ENCODE results near the gene SLC26A5. TPM values are rescaled to one million over a fixed set of nuclear protein-coding genes. Genes with fewer than 3 reads are reported as not detected.
"Not testable (repeated sequence)": the region's sequence is repeated elsewhere in the genome, so short reads cannot be mapped to it uniquely, and the experiment has no call there.

Gene SLC26A5
- total RNA-seq, 1 donor from 2014 or later, result not detected

DNA sequence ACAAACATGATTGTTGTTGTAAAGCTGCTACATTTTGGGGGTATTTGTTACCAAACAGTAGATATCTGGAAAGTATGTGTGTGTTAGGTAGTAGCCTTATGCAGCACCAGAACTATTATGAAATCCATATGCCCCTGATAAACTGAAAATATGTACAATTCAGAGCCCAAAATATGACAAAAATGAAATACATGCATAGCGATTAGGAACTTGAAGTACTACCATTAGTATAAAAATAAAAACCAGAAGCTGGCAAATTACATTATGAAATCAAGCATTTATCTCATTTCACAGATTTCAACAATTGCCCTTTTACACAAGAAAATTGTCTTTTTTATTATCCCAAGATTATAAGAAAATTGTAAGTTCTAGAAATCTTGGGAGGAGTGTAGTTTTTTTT, 33.9 kb downstream of the SLC26A5 start:
- intact Hi-C loops (cut with DNase I), result no loop called here
- DNase-seq (no peak), ATAC-seq (ENCODE audit: poor library complexity) (no peak)

DNA sequence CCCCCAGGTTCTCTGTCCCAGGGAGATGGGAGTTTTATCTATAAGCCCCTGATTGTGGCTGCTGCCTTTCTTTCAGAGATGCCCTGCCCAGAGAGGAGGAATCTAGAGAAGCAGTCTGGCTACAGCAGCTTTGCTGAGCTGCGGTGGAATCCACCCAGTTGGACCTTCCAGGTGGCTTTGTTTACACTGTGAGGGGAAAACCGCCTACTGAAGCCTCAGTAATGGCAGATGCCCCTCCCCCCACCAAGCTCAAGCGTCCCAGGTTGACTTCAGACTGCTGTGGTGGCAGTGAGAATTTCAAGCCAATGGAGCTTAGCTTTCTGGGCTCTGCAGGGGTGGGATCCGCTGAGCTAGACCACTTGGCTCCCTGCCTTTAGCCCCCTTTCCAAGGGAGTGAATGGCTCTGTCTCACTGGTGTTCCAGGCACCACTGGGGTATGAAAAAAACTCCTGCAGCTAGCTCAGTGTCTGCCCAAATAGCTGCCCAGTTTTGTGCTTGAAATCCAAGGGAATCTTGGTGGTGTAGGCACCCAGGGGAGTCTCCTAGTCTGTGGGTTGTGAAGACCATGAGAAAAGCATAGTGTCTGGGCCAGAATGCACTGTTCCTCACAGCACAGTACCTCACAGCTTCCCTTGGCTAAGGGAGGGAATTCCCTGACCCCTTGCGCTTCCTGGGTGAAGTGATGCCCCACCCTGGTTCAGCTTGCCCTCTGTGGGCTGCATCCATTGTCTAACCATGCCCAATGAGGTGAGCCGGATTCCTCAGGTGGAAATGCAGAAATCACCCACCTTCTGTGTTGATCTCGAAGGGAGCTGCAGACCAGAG, 40.0 kb downstream of the SLC26A5 start:
- DNase-seq; ATAC-seq (ENCODE audit: poor library complexity); intact Hi-C loops (cut with DNase I): not testable (repeated sequence)

DNA sequence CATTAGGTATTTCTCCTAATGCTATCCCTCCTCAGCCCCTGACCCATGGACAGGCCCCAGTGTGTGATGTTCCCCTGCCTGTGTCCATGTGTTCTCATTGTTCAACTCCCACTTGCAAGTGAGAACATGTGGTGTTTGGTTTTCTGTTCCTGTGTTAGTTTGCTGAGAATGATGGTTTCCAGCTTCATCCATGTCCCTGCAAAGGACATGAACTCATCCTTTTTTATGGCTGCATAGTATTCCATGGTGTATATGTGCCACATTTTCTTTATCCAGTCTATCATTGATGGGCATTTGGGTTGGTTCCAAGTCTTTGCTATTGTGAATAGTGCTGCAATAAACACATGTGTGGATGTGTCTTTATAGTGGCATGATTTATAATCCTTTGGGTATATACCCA, 46.3 kb downstream of the SLC26A5 start:
- intact Hi-C loops (cut with DNase I); ATAC-seq (ENCODE audit: poor library complexity); DNase-seq: not testable (repeated sequence)

DNA sequence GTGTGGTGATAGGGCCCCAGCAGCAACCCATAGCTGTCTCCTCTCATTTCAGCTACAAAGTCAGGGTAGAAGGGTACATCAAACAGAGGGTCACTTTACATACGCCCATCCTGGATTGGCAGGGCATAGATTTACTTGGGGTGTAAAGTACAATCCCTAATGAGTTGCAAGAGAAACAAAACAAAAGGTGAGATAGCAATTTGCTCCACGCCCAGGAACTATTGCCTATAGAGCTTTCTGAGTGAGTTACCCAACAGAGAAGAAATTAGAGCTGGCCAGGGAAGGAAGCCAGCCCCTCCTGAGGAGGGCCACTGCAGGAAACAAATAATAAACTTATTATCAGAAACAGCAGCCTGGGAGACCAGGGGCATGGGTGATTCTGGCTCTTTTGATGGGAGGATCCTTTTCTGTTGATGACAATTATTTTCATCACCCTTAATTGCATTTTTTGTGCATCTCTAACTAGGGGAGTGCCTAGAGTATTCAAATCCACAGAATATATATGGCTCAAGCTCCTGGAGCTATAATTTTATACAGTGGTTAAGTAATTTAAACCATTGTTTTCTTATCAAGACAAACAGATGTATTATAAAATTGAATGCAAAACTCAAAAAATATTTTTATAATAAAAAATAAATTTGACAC, 47.4 kb downstream of the SLC26A5 start:
- ATAC-seq (ENCODE audit: poor library complexity), result no peak
- DNase-seq, result no peak
- intact Hi-C loops (cut with DNase I), result no loop called here

DNA sequence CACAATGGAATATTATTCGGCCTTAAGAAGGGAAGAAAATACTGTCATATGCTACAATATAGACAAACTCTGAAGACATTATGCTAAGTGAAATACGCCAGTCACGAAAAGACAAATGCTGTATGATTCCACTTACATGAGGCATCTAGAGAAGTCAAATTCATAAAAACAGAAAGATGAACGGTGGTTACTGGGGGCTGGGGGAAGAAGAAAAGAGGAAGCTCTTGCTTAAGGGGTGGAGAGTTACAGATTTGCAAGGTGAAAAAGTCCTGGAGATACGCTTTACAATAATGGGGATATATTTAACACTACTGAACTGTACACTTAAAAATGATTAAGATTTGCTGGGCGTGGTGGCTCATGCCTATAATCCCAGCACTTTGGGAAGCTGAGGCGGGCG, 49.5 kb downstream of the SLC26A5 start:
- intact Hi-C loops (cut with DNase I), result no loop called here
- DNase-seq, result no peak
- ATAC-seq (ENCODE audit: poor library complexity), result no peak

DNA sequence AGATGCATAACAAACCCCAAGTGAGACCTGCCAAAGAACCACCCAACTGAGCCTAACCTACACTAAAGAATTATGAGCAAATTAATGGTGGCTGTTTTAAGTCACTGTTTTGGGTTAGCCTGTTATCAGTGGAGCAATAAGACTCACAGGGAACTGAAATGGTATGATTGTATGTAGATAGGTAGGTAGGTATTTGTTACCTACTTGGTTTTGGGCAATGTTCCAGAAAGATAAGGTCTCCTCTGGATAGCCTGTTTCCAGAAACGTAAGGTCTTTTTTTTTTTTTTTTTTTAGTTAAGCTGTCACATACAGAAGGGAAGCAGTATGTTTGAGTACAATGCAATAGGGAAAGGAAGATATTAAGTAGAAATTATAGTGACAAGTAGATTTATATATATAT, 50.9 kb downstream of the SLC26A5 start:
- DNase-seq, result no peak
- ATAC-seq (ENCODE audit: poor library complexity), result no peak
- intact Hi-C loops (cut with DNase I), result no loop called here

DNA sequence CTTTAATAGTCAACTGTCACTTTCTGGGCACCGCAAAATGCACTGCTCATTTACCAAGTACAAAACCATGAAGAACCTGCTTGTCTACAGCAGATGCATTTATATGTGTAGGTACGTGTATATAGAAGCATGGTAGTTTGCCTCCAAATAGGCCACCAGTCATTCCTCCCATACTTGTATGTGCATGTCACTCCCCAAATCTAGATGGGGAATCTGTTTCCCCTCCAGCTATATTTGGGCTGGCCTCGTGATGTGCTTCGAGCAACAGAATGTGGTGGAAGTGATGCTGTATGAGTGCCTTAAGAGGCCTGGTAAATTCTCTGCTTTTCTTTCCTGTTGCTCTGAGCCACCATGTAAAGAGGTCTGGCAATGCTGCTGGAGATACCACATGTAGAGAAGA, 51.4 kb downstream of the SLC26A5 start:
- ATAC-seq (ENCODE audit: poor library complexity) (no peak), DNase-seq (no peak)
- intact Hi-C loops (cut with DNase I), result no loop called here

DNA sequence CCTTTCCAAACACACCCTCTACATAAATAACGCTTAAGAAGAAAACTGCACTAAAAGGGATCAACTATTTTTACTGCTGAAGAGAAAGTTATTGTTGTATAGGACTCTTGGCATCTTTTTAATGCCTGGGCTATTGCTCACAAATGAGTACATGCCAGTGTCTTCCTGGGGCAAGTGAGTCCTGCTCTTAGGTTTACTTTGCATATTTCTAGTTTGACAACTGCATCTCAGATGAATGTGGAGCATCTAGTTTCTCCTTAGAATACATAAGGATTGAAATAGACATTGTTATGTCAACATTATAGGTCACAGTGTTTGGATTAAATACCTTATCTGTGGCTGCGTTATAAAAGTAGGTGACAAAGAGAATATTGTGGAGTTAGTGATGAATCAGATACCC, 54.0 kb downstream of the SLC26A5 start:
- ATAC-seq (ENCODE audit: poor library complexity), result no peak
- intact Hi-C loops (cut with DNase I), result no loop called here
- no peak for DNase-seq

DNA sequence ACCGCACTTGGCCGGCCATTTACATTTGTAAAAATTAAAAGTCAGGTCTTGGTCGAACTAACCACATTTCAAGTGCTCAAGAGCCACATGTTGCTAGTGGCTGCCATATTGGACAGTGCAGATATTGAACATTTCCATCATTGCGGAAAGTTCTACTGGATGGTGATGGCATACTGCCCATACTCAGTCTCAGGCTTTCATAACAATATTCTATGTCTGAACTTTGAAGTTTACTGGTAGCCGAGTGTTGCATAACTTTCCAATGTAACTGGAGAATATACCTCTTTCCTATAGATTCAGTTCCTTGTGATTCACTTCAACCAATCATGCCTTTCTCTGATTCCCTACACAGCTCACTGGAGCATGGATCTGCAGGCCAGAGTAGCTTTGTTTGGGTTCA, 54.9 kb downstream of the SLC26A5 start:
- intact Hi-C loops (cut with DNase I), result no loop called here
- DNase-seq (no peak), ATAC-seq (ENCODE audit: poor library complexity) (no peak)

DNA sequence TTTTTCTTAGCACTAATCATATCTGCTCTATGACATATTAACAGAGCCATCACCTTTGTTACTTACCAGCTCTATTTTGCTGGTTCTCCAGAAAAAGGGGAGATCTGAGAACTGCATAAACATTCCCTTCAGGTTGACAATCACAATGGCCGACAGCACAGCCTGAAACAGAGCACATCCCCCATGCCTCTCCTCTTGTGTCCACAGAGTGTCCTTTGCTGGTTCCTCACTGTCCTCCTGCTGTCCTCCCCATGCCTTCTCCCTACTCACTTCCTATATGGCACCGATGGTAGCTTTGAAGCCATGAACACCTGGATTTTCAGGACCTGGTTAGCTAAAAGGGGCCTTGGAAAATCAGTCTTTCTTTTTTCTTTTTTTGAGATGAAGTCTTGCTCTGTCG, 56.7 kb downstream of the SLC26A5 start:
- DNase-seq (no peak), ATAC-seq (ENCODE audit: poor library complexity) (no peak)
- intact Hi-C loops (cut with DNase I), result no loop called here

DNA sequence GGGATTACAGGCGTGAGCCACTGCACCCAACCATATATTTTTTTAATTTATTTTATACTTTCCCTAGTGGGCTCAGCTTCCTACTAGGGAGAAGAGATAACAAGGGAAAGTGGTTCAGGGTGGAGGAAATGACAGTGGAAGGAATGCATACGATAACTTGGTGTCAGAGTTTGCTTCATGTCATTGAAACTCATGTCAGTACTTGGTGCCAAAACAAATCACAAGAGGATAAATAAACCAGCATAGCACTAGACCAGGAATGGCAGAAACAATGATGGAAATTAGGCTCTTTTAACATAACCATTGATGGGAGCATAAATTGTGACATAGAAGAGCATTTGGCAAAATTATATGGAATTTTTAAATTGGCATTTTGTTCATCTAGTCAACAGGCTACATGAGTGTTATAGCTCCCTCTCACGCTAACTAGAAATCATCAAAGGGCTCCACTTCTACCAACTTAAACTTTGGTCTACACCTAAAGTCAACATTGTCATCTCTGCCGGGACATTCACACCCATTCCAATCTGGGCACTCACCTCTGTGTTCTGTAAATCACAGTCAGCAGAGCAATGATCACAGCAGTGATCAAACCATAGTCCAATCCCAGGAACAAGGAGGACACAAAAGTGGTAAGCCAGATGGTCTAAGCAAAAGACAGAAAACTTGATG, 57.4 kb downstream of the SLC26A5 start:
- no peak for ATAC-seq (ENCODE audit: poor library complexity)
- no peak for DNase-seq
- intact Hi-C loops (cut with DNase I), result no loop called here

DNA sequence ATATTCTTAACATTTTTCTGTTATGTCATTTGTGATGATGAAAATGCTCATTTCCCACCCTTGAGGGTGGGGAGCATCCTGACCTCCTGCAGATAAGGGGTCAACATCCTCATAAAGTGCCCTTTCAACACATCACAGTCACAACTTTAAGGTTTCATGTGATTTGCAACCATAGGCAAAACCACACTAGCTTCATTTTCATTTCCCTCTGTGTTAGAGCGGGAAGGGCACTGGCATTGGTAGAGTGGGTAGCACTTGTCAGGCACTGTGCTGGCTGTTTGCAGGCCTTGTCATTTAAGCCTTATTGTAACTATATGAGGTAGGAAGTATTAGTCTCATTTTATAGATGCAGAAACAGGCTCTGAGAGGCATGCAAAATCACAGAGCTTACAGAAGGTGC, 58.8 kb downstream of the SLC26A5 start:
- no peak for ATAC-seq (ENCODE audit: poor library complexity)
- intact Hi-C loops (cut with DNase I), result no loop called here
- DNase-seq, result no peak

DNA sequence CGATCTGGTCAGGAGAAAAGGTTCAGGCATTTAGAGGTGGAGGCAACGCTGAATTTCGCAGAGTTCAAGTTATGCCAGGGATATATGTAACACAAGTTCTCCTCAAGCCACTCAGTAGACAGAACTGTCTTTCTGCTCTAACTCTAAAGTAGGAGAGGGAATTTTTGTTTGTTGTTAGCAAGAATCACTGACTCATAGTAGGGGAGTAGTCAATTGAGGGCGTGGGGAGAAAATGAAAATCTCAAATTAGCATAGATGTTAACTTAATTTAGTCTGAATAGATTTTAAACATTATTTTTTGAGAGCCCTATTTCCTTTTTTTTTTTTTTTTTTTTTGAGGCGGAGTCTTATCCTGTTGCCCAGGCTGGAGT, 64.0 kb downstream of the SLC26A5 start:
- ATAC-seq (ENCODE audit: poor library complexity) (no peak), DNase-seq (no peak)
- intact Hi-C loops (cut with DNase I), result no loop called here

DNA sequence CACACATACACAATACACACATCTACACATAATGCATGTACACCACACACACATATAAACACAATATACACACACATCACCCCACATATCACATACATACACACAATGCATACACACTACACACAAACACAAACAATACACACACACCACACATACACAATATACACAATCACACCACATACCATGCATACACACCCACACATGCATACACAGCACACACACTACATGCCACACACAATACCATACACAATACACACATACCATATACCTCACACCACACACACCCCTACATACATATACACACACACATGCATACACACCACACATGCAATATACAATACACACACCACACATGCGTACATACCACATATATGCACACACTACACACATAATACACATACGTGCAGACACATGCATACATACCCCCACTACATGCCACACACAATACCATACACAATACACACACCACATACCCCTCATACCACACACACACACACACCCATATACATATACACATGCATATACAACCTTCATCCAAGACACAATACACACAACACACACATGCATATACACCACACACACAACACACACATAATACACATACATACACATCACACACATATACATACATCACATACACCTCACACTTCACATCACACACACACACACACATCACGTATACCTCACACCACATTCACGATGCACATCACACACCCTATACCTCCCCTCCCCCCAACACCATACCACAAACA, 64.6 kb downstream of the SLC26A5 start:
- ATAC-seq (ENCODE audit: poor library complexity) (no peak), DNase-seq (no peak)
- intact Hi-C loops (cut with DNase I), result no loop called here

DNA sequence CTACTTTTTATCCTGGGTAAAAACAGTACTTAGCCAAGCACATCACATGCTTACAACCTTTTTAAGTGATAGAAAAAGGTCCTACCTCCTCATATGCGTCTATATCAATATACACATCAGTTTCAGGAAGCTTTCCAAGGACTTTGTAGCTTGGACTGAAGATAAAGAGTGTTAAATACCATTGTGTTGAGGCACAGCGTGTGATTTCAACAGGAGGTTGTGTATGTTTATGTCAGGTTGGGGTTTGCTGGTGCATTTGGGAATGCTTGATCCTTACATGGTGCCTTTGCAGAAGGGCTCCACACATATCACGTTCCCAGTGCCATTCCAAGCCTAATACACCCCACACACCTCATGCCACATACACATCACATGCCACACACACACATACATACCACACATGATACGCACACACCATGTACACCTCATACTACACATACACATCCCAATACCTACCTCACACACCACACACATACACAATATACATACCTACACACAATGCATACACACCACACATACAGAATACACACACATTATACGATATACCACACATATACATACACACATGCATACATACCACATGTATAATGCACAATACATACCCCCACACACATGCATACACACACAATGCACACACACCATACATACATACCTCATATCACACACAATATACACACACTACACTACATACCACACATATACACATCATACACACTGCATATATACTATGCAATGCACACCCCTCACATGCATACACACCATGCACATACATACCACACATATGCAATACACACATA, 65.4 kb downstream of the SLC26A5 start:
- intact Hi-C loops (cut with DNase I), result no loop called here
- DNase-seq, result no peak
- ATAC-seq (ENCODE audit: poor library complexity), result no peak

DNA sequence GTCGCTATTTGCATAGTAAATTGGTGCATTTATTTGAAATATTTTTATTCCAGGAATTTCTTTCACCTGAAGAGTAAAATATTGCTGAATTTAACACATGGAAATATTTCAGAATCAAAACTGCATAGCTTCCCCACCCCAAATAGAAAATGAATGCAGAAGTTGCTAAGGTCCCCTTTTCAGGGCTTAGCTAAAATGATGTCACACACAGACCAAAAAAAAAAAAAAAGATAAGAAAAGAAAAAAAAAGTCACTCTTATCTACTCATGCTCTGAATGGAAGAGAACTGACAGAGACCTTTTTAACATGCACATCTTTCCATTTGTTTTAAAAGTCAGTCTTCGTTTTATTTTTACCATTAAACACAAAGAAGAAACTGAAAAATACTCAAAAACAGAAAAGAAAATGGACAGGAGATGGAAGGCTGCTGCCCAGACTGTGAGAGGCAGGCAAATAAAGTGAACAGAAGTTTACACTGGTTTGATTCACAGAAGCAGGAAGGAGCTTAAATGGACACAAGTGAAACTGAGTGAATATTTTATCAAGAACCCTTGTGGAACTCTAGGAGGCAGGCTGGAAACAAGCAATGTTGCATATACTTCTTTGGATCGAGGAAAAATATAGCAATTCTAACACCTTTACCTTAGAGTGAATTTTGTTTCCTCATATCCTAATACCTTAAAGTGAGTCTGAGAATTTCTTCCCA, 66.6 kb downstream of the SLC26A5 start:
- ATAC-seq (ENCODE audit: poor library complexity), result no peak
- DNase-seq, result no peak
- intact Hi-C loops (cut with DNase I), result no loop called here

DNA sequence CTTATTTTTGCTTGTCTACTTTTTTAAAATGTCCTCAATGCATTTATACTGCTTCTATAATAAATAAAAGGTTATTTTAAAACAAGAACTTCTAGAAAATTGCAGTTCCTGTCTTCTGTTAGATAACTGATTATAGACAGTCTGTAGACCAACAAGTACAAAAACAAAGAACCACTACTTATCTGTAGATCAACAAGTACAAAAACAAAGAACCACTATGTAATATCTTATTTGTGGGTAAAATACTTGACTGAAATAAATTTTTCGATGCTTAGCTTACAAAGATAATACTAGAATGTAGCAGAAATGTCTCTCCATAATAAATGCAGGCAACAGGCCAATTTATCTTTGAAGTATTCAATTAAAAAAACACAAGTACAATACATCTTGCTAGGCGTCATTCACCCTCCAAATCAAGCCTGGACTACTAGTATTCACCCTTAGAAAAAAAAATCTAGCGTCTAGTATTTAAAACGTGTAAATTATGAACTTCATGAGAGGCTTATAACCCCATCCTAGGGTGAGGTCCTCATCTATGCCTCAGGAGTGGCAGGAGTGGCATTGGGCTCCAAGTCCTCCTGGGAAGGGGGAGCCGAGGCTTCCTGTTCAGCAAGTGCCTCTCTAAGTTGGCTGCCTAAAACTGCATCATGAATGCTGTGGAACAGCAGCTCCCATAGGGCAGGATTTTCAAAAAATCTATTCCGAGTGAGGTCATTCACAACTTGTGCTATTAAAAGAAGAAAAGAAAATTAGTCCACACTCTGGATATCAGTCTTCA, 72.0 kb downstream of the SLC26A5 start:
- intact Hi-C loops (cut with DNase I), result no loop called here
- no peak for ATAC-seq (ENCODE audit: poor library complexity)
- no peak for DNase-seq

All from Right ventricle myocardium superior (tissue), 1 donor.